ENCODE results near the gene PCYT2. TPM values are rescaled to one million over a fixed set of nuclear protein-coding genes. Genes with fewer than 3 reads are reported as not detected.
A peak's percentile ranks its signal among the peaks of the same experiment; 100 is the strongest.

The PCYT2 gene
- total RNA-seq, 2 donors from 2014 or later = 66.8 to 70.9 TPM

GRCh38 chr17:81878294-81878693 is 32.9 kb downstream of the PCYT2 start:
- Histone ChIP-seq H3K9me3 (ENCODE audit: control insufficient read depth, low read length) (no peaks in the 10 kb centered on the region), H3K36me3 (ENCODE audit: control insufficient read depth, insufficient read depth, low read length) (peaks cover 58% of the 10 kb centered on the region), H3K27ac (ENCODE audit: low read depth, low read length) (no peak overlapping the region), H3K4me1 (ENCODE audit: control insufficient read depth, insufficient read depth, low read length) (no peaks in the 10 kb centered on the region), H3K27me3 (ENCODE audit: control insufficient read depth, insufficient read depth, low read length, poor library complexity, severe bottlenecking) (no peaks in the 10 kb centered on the region), H3K4me3 (ENCODE audit: low read length) (no peak overlapping the region), H3K9ac (ENCODE audit: extremely low read depth, low read length, poor library complexity, severe bottlenecking) (no peak overlapping the region)
- Mint-ChIP-seq H3K4me3 (no peak overlapping the region), H3K4me1 (no peaks in the 10 kb centered on the region), H3K27me3 (ENCODE audit: insufficient read depth) (no peaks in the 10 kb centered on the region), H3K27ac (no peak overlapping the region), H3K36me3 (ENCODE audit: low read depth) (peaks cover 49% of the 10 kb centered on the region), H3K9me3 (no peaks in the 10 kb centered on the region)
- no peak for DNase-seq
- TF ChIP-seq CTCF (conservative IDR thresholded peaks at IDR 0.05) = no peak
- 92 to 100% methylated on average over 3 of the region's 3 CpGs for whole genome bisulfite sequencing, 2 experiments (ENCODE audit: insufficient coverage in 1 of 2, insufficient read length in 1 of 2)

GRCh38 chr17:81877569-81877968 is 33.6 kb downstream of the PCYT2 start:
- H3K27ac ChIP-seq (ENCODE audit: low read depth, low read length) = no peak overlapping the region
- peaks cover 46% of the 10 kb centered on the region for H3K36me3 Mint-ChIP-seq (ENCODE audit: low read depth)
- H3K27me3 Mint-ChIP-seq (ENCODE audit: insufficient read depth) = no peaks in the 10 kb centered on the region
- no peak overlapping the region for H3K4me3 ChIP-seq (ENCODE audit: low read length)
- no peak overlapping the region for H3K4me3 Mint-ChIP-seq
- 98 to 100% methylated on average over 3 to 5 of the region's 5 CpGs for WGBS, 2 experiments (ENCODE audit: insufficient coverage in 1 of 2, insufficient read length in 1 of 2)
- H3K9me3 ChIP-seq (ENCODE audit: control insufficient read depth, low read length) = no peaks in the 10 kb centered on the region
- H3K27me3 ChIP-seq (ENCODE audit: control insufficient read depth, insufficient read depth, low read length, poor library complexity, severe bottlenecking) = no peaks in the 10 kb centered on the region
- DNase-seq = no peak
- no peak overlapping the region for H3K9ac ChIP-seq (ENCODE audit: extremely low read depth, low read length, poor library complexity, severe bottlenecking)
- H3K9me3 Mint-ChIP-seq = no peaks in the 10 kb centered on the region
- no peak for TF ChIP-seq CTCF (conservative IDR thresholded peaks at IDR 0.05)
- H3K4me1 ChIP-seq (ENCODE audit: control insufficient read depth, insufficient read depth, low read length) = no peaks in the 10 kb centered on the region
- peaks cover 3% of the 10 kb centered on the region for H3K4me1 Mint-ChIP-seq
- peaks cover 54% of the 10 kb centered on the region for H3K36me3 ChIP-seq (ENCODE audit: control insufficient read depth, insufficient read depth, low read length)
- H3K27ac Mint-ChIP-seq = no peak overlapping the region

- Histone ChIP-seq H3K27me3 (ENCODE audit: control insufficient read depth, insufficient read depth, low read length, poor library complexity, severe bottlenecking) (no peaks in the 10 kb centered on the region), H3K9ac (ENCODE audit: extremely low read depth, low read length, poor library complexity, severe bottlenecking) (peak overlapping the region; percentile 89), H3K27ac (ENCODE audit: low read depth, low read length) (peak overlapping the region; percentile 92), H3K4me3 (ENCODE audit: low read length) (peak overlapping the region; percentile 87), H3K9me3 (ENCODE audit: control insufficient read depth, low read length) (no peaks in the 10 kb centered on the region), H3K4me1 (ENCODE audit: control insufficient read depth, insufficient read depth, low read length) (no peaks in the 10 kb centered on the region), H3K36me3 (ENCODE audit: control insufficient read depth, insufficient read depth, low read length) (peaks cover 20% of the 10 kb centered on the region)
- Mint-ChIP-seq H3K27me3 (ENCODE audit: insufficient read depth) (no peaks in the 10 kb centered on the region), H3K4me1 (peaks cover 6% of the 10 kb centered on the region), H3K27ac (peak overlapping the region; percentile 89), H3K9me3 (no peaks in the 10 kb centered on the region), H3K36me3 (ENCODE audit: low read depth) (peaks cover 3% of the 10 kb centered on the region), H3K4me3 (peak overlapping the region; percentile 77)
- peak; percentile 97 for DNase-seq
- peak; percentile 34 for TF ChIP-seq CTCF (conservative IDR thresholded peaks at IDR 0.05)
- 4 to 7% methylated on average over 60 to 86 of the region's 86 CpGs for WGBS, 2 experiments (ENCODE audit: insufficient coverage in 1 of 2, insufficient read length in 1 of 2)
These were observed 39.6 kb downstream of the PCYT2 start for GRCh38 chr17:81871387-81872230.
